Measurements from ENCODE around the gene THRA.

THRA gene

DNA sequence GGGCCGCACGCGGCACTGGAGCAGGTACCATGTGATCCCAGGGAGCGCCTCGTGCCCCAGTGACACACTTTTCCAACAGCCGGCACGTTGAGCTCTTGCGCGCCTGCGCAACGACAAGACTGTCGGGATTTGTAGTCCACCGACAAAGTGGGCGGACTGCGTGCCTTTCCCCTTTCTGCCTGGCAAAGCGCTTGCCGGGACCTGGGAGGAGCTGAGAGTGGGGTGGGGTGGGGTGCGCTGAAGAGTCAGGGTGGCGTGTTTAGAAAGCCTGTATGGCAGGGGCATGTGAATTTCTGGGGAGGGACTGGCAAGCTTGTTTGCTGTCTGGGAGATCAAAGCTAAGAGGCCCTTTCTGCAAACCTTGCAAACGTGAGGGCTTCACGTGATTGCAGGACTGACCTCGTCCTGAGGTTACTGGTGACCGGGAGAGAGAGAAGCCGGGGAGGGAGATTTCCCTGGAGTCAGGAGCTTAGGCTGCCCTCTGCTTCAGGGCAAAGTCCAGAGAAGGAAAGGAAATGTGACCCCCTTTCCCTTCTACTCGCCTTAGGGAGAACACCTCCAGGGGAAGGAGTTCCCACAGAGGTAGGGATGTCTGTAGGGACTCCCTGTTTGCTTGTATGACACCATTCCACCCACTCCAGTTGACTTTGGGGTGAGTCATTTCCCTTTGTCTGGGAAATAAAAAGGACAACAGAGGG, 38.1 kb downstream of the THRA start:
- Histone ChIP-seq H3K4me1 (ENCODE audit: control insufficient read depth, insufficient read depth, low read length) (peaks cover 70% of the 10 kb centered on the region), H3K4me2 (ENCODE audit: low read length) (peak overlapping the region; percentile 96), H3K9me3 (replicated peaks; ENCODE audit: low read length) (no peaks in the 10 kb centered on the region), H3K4me3 (ENCODE audit: low read length) (peak overlapping the region; percentile 80), H3K9ac (ENCODE audit: low read depth, low read length) (peak overlapping the region; percentile 84), H3K27me3 (ENCODE audit: control insufficient read depth, insufficient read depth, low read length) (no peaks in the 10 kb centered on the region), H3K36me3 (ENCODE audit: insufficient read depth, low read length) (peaks cover 12% of the 10 kb centered on the region)

DNA sequence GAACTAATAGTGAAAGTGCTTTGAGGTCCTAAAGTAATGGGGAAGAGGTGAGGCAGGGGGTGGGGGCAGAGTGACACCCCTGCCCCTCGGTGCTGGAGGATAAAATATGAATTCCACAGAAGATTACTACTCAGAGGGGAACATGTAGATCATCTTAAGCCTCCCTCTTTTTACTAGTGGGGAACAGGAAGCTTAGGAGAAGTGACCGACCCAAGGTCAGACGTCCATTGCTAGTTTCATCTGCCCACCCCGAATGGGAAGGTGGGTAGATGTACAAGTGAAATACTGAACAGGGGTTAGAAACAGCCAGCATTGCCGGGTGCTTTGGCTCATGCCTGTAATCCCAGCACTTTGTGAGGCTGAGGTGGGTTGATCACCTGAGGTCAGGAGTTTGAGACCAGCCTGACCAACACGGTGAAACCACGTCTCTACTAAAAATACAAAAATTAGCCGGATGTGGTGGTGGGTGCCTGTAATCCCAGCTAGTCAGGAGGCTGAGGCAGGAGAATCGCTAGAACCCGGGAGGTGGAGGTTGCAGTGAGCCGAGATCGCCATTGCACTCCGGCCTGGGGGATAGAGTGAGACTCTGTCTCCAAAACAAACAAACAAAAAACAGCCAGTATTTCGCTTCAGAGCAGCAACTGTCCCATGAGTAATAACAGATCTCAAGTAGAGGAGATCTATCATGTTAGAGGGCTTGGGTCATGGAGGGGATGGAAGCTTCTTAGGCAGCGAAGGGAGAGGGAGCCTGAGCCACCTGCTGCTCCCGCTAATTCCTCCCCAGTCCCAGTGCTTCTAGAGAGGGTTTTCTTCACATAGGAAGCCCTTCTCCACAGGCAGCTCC, 38.8 kb downstream of the THRA start:
- Histone ChIP-seq H3K4me1 (ENCODE audit: control insufficient read depth, insufficient read depth, low read length) (peaks cover 70% of the 10 kb centered on the region), H3K4me3 (ENCODE audit: low read length) (peak overlapping the region; percentile 80)

DNA sequence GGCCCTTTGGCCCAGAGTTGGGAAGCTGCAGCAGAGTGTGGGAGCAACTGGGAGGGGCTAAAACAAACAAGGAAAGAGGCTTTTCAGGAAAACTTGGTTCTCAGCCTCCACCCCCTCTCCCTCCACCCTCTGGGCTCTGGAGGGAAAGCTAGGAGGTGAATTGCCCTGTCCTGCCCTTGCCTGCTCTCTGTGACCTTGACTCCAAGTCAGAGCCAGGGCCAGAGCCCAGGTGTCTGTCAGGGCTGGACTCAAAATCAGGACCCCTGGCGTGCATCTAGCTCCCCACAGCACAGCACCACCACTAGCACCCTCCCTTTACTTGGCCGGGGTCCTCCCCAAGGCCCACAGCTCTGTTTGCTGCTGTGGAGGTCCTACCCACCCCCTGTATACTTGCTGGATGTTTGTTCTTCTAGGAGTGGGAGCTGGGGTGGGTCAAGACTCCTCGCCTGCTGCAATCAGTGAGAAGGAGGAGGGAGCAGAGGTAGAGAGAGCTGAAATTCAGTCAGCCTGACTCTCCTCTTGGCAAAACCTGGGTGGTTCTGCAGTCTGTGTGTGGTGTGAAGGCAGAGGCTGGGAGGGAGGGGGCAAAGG, 40.4 kb downstream of the THRA start:
- Histone ChIP-seq H3K9me3 (replicated peaks; ENCODE audit: low read length) (no peaks in the 10 kb centered on the region), H3K9ac (ENCODE audit: low read depth, low read length) (no peak overlapping the region), H3K4me1 (ENCODE audit: control insufficient read depth, insufficient read depth, low read length) (peaks cover 74% of the 10 kb centered on the region), H3K36me3 (ENCODE audit: insufficient read depth, low read length) (no peaks in the 10 kb centered on the region), H3K4me3 (ENCODE audit: low read length) (no peak overlapping the region), H3K4me2 (ENCODE audit: low read length) (no peak overlapping the region), H3K27me3 (ENCODE audit: control insufficient read depth, insufficient read depth, low read length) (no peaks in the 10 kb centered on the region)

More for the DNA sequence above, 38.8 kb downstream of the THRA start:
- H3K9me3 ChIP-seq (replicated peaks; ENCODE audit: low read length): no peaks in the 10 kb centered on the region
- H3K27me3 ChIP-seq (ENCODE audit: control insufficient read depth, insufficient read depth, low read length): no peaks in the 10 kb centered on the region
- H3K36me3 ChIP-seq (ENCODE audit: insufficient read depth, low read length): peaks cover 4% of the 10 kb centered on the region
- H3K4me2 ChIP-seq (ENCODE audit: low read length): peak overlapping the region; percentile 96
- H3K9ac ChIP-seq (ENCODE audit: low read depth, low read length): peak overlapping the region; percentile 84

DNA sequence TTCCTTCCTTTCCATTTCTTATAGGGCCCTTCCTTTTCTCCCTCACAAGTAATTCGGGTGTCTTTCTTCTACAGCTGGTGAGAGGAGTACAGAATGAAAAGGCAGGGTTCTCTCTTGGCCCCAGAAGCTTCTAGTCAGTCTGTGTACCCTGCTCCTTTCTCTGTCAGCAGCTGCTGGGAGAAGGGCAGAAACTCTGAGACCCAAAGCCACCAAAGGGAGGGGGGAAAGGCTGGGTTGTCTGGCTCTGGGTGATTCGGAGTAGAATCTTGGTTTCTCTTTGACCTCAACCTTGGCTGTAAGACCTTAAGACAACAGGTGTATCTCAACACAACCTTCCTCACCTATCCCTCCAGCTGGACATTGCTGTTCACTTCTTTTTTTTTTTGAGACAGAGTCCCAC, 40.9 kb downstream of the THRA start:
- Histone ChIP-seq H3K4me1 (ENCODE audit: control insufficient read depth, insufficient read depth, low read length) (peaks cover 73% of the 10 kb centered on the region), H3K27me3 (ENCODE audit: control insufficient read depth, insufficient read depth, low read length) (no peaks in the 10 kb centered on the region), H3K36me3 (ENCODE audit: insufficient read depth, low read length) (no peaks in the 10 kb centered on the region), H3K4me2 (ENCODE audit: low read length) (no peak overlapping the region), H3K4me3 (ENCODE audit: low read length) (no peak overlapping the region), H3K9ac (ENCODE audit: low read depth, low read length) (no peak overlapping the region), H3K9me3 (replicated peaks; ENCODE audit: low read length) (no peaks in the 10 kb centered on the region)

DNA sequence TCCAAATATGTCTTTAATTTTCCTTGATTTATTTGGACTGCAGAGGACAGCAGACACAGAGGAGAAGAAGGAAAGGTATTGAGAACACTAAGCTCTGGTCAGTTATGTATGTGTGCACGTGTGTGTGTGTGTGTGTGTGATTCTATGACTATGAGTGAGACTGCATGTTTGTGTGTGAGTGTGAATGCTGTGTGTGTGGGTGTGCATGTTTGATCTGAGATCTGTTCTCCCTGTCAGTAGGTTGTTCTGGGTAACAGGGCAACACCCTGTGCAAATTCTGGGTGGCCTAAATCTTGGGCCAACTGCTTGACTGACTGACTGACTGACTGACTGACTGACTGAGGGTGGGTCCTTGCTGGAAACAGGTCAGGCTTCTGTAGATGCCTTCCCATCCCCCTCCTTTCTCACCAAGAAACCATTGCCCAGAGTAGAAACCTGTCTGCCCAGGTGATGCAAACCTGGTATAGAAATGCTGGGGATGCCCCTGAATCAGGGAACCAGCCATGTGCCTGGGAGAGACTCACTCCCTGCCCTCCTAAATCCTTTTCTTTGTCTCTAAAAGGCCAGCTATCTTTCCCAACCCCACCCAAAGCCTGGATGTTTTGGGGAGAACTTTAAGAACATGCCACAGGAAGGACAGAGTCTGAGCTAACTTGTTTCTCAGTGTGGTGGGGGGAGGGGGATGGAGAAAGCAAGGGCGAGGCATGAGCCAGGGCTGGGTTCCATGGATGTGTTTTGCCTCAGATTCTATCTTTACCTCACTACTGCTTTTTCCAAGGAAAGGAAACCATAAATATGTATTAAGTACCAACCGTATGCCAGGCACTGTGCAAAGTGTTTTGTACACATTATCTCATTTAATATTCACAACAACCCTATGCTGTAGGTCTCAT, 42.1 kb downstream of the THRA start:
- Histone ChIP-seq H3K4me3 (ENCODE audit: low read length) (no peak overlapping the region), H3K4me2 (ENCODE audit: low read length) (no peak overlapping the region), H3K9ac (ENCODE audit: low read depth, low read length) (no peak overlapping the region), H3K4me1 (ENCODE audit: control insufficient read depth, insufficient read depth, low read length) (peaks cover 71% of the 10 kb centered on the region), H3K27me3 (ENCODE audit: control insufficient read depth, insufficient read depth, low read length) (no peaks in the 10 kb centered on the region), H3K9me3 (replicated peaks; ENCODE audit: low read length) (no peaks in the 10 kb centered on the region), H3K36me3 (ENCODE audit: insufficient read depth, low read length) (no peaks in the 10 kb centered on the region)

DNA sequence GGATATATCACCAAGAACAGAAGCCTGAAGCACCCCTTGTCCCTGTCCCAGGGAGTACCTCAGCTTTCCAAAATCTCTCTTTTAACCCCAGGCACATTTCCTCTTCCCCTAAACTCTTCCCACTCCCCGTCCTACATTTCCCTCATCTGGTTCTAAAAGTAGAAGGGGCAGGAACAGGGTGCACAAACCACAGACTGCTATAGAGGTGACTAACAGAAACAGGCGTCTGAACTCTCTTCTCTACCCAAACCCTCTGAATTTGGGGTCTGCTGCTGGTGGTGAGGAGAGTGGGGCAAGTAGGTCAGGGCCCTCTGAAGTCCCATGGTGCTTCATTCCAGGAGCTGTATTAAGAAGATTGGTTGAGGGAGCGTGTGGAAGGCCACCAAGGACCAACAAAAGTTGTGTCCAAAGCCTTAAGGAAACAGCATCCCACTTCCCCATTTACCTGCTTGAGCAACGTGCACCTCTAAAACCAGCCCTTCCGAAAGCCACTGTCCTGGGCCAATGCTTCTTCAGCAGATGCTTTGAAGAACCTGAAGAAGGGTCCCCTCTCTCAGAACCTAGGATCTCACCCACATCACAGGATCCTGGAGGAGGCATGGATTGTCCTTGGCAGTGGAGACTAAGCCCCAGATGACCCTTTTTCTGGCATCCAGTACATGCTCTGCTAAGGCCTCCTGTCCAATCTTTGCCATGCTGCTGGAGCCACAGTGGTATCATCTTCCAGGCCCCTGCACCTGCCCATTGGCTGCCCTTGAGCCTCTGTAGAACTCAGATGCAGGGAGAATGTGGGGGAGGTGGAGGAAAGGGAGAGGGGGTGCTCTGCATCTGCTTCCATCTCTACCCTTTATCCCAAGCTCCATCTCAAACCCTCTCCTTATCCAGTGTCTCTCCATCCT, 43.3 kb downstream of the THRA start:
- Histone ChIP-seq H3K9me3 (replicated peaks; ENCODE audit: low read length) (no peaks in the 10 kb centered on the region), H3K9ac (ENCODE audit: low read depth, low read length) (no peak overlapping the region), H3K4me3 (ENCODE audit: low read length) (no peak overlapping the region)

DNA sequence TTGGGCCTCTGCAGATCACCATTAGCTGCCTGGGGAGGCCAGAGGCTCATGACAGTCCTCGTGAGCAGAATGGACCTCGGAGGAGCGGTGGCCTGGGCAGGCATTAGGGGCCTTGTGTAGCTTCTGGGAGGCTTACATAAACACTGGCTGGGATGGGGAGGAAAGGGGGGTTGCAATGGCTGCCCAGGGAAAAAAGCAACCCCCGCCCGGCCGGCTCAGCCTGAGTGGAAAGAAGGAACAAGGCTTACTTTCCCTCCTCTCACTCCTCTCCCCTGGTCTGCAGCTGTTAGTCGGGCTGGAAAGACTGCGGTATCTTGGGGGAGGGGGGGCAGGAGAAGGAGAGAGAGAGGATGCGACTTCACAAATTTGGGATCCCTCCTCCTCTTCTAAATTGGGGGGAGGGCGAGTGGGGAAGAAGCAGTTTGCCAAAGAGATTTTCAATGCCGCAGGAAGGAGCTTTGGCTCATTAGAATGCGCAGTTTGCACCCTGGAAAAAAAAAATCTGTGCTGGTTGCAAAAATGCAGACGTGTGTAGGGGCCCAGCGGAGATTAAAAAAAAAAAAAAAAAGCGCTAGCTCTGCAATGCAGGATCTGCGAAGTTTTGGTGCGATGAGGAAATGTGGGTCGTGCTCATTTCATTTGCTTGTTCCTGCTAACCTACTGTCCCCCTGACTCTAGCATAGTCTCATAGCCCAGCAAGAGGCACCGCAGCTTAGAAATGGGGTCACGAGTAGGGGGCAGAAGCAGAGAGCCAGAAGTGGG, 44.2 kb downstream of the THRA start:
- Histone ChIP-seq H3K9me3 (replicated peaks; ENCODE audit: low read length) (no peaks in the 10 kb centered on the region), H3K4me2 (ENCODE audit: low read length) (no peak overlapping the region), H3K9ac (ENCODE audit: low read depth, low read length) (peak overlapping the region; percentile 11), H3K27me3 (ENCODE audit: control insufficient read depth, insufficient read depth, low read length) (no peaks in the 10 kb centered on the region), H3K4me1 (ENCODE audit: control insufficient read depth, insufficient read depth, low read length) (peaks cover 75% of the 10 kb centered on the region), H3K36me3 (ENCODE audit: insufficient read depth, low read length) (no peaks in the 10 kb centered on the region), H3K4me3 (ENCODE audit: low read length) (no peak overlapping the region)

More for the DNA sequence above, 43.3 kb downstream of the THRA start:
- no peaks in the 10 kb centered on the region for H3K36me3 ChIP-seq (ENCODE audit: insufficient read depth, low read length)
- peaks cover 75% of the 10 kb centered on the region for H3K4me1 ChIP-seq (ENCODE audit: control insufficient read depth, insufficient read depth, low read length)
- no peak overlapping the region for H3K4me2 ChIP-seq (ENCODE audit: low read length)
- no peaks in the 10 kb centered on the region for H3K27me3 ChIP-seq (ENCODE audit: control insufficient read depth, insufficient read depth, low read length)

DNA sequence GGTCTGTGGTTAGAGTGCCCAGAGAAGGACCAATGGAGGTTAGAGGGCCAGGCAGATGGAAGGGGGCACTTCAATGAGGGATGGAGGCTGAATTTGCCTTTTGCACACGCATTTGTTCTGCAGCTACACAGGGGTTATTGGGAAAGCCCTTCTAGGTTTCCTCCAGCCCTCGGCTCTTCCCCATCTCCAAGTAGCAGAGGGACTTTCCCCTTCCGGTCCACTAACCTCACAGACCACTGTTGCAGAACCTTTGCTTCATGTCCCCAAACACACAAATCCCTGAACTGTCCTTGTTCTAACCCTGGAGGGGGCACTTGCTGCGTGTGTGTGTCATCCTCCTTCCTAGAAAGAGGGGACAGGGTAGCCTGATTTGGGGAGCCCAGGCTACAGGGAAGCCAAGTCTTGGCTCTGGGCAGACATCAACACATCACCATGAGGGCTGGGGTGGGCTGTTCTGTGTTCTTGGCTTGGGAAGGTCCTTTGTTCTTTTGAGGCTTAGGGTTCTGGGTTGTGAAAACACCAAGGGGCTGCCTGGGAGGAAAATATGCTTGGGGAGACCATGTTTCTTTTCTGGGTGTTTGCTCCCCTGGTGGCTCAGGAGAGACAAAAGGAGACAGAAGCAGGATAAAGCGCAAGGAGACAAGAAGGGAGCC, 44.9 kb downstream of the THRA start:
- H3K4me2 ChIP-seq (ENCODE audit: low read length): peak overlapping the region; percentile 65
- H3K9ac ChIP-seq (ENCODE audit: low read depth, low read length): peak overlapping the region; percentile 69
- peaks cover 81% of the 10 kb centered on the region for H3K4me1 ChIP-seq (ENCODE audit: control insufficient read depth, insufficient read depth, low read length)
- no peaks in the 10 kb centered on the region for H3K36me3 ChIP-seq (ENCODE audit: insufficient read depth, low read length)
- H3K4me3 ChIP-seq (ENCODE audit: low read length): peak overlapping the region; percentile 29
- no peaks in the 10 kb centered on the region for H3K27me3 ChIP-seq (ENCODE audit: control insufficient read depth, insufficient read depth, low read length)
- H3K9me3 ChIP-seq (replicated peaks; ENCODE audit: low read length): no peaks in the 10 kb centered on the region

DNA sequence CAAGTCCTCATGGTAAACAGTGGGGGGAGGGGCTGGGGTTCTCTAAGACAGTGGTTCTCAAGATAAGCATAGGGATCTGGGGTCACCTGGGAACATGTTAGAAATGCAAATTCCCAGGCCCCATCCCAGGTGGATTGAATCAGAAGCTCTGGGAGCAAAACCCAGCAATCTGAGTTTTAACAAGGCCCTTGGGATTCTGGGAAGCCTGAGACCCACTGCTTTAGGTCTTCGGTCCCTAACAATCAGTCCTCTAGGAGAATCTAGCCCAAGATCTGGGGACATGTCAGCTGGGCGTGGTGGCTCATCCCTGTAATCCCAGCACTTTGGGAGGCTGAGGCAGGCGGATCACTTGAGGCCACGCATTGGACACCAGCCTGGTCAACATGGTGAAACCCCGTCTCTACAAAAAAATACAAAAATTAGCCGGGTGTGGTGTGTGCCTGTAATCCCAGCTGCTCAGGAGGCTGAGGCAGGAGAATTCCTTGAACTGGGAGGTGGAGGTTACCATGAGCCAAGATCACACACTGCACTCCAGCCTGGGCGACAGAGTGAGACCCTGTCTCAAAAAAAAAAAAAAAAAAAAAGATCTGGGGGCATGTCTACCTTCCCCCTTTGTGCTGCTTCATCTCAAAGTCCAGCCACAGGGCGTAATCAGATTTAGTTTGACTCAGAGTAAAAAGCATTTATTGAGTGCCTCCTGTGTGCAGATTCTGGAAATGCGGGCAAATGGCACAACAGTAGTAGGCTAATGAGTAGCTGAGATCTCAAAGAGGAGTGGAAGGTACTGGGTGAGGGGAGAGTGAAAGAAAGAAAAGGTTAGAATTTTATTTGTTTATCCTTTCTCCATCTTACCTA, 46.4 kb downstream of the THRA start:
- no peak overlapping the region for H3K4me3 ChIP-seq (ENCODE audit: low read length)
- no peak overlapping the region for H3K4me2 ChIP-seq (ENCODE audit: low read length)

More for the DNA sequence above, 46.4 kb downstream of the THRA start:
- H3K27me3 ChIP-seq (ENCODE audit: control insufficient read depth, insufficient read depth, low read length): no peaks in the 10 kb centered on the region
- H3K9ac ChIP-seq (ENCODE audit: low read depth, low read length): no peak overlapping the region
- H3K4me1 ChIP-seq (ENCODE audit: control insufficient read depth, insufficient read depth, low read length): peaks cover 87% of the 10 kb centered on the region
- no peaks in the 10 kb centered on the region for H3K36me3 ChIP-seq (ENCODE audit: insufficient read depth, low read length)
- no peaks in the 10 kb centered on the region for H3K9me3 ChIP-seq (replicated peaks; ENCODE audit: low read length)
